ENCODE data around the gene HDLBP. TPM values are rescaled to one million over a fixed set of nuclear protein-coding genes. Genes with fewer than 3 reads are reported as not detected.

The HDLBP gene
- total and polyA plus RNA-seq, 2 of the 4 experiments (the other 2 are of a cell fraction): 648 to 1,165 TPM

- no TSS peak for BruUV-seq (replicated peaks)
- Histone ChIP-seq H2BK5ac (ENCODE audit: low read depth, low read length, poor library complexity, severe bottlenecking) (no peak overlapping the region), H4K91ac (ENCODE audit: insufficient read depth, low read depth, low read length) (no peak overlapping the region), H3K27me3 (ENCODE audit: control insufficient read depth, insufficient read depth, low read length) (no peaks in the 10 kb centered on the region), H2BK20ac (ENCODE audit: low read depth, low read length) (no peak overlapping the region), H4K20me1 (ENCODE audit: insufficient read depth, low read length) (peaks cover 60% of the 10 kb centered on the region), H3K18ac (ENCODE audit: low read depth, low read length) (no peak overlapping the region), H3K9me3 (ENCODE audit: control insufficient read depth, insufficient read depth, low read length) (no peaks in the 10 kb centered on the region), H3K9ac (ENCODE audit: low read depth, low read length) (no peak overlapping the region), H3K9me1 (ENCODE audit: insufficient read depth, low read length) (peaks cover 34% of the 10 kb centered on the region), H3K4ac (ENCODE audit: low read depth, low read length) (no peak overlapping the region), H4K5ac (ENCODE audit: low read depth, low read length) (no peak overlapping the region), H2AK9ac (replicated peaks; ENCODE audit: low read depth, low read length, poor library complexity) (no peak overlapping the region), H3K56ac (ENCODE audit: extremely low read depth, insufficient read depth, low read length) (no peak overlapping the region), H3K23ac (ENCODE audit: low read depth, low read length) (no peak overlapping the region), H2AFZ (replicated peaks; ENCODE audit: low read length, poor library complexity) (no peak overlapping the region), H3K14ac (replicated peaks; ENCODE audit: low read depth, low read length) (no peak overlapping the region), H2AK5ac (ENCODE audit: low read depth, low read length) (no peak overlapping the region), H3K79me1 (ENCODE audit: low read depth in 1 of 2, low read length in 2 of 2) (peaks cover 15 to 80% of the 10 kb centered on the region in 2 experiments; a peak in 3 of 4 replicates), H3K4me1 (ENCODE audit: control insufficient read depth, insufficient read depth, low read length) (0 out of 2 replicates have a peak, but pooled peaks cover 7% of the 10 kb centered on the region), H3K27ac (ENCODE audit: insufficient read depth, low read length) (no peak overlapping the region), H2BK15ac (ENCODE audit: low read depth, low read length) (no peak overlapping the region), H3K36me3 (ENCODE audit: control insufficient read depth, insufficient read depth, low read length) (peaks cover 5% of the 10 kb centered on the region; the same call in 1 of the 2 replicates), H3K4me2 (ENCODE audit: low read depth, low read length) (no peak overlapping the region), H2BK120ac (ENCODE audit: low read depth, low read length) (no peak overlapping the region), H3K4me3 (ENCODE audit: insufficient read depth, low read depth, low read length) (no peak overlapping the region), H4K8ac (ENCODE audit: low read depth in 2 of 2, low read length in 2 of 2) (no peak overlapping the region)
- DNase-seq (no peak), ATAC-seq (ENCODE audit: low read depth) (no peak)
- intact Hi-C loops (cut with micrococcal nuclease): no loop called here
- 91% methylated on average over 11 of the region's 18 CpGs; no CpG with 5 or more reads in 1 of the 2 experiments for WGBS, 2 experiments (ENCODE audit: extremely low coverage in 2 of 2, insufficient read length in 1 of 2)
- in situ Hi-C loops (cut with MboI; ENCODE audit: low sequenced_read_pairs): no loop called here
- POLR2A ChIA-PET (ENCODE audit: unreplicated experiment): no interaction called here
- CTCF ChIA-PET: interaction anchor here (0.5 kb wide), 1 partner anchor 48 kb away, joined by 4 read pairs; no protein-coding TSS in a partner anchor
- no peak for TF ChIP-seq MAFK (IDR thresholded peaks at IDR 0.05; ENCODE audit: low read depth, low read length)
- dilution Hi-C loops (cut with HindIII; ENCODE audit: low sequenced_read_pairs, unreplicated experiment): no loop called here
Observed at GRCh38 chr2:241308832-241309500, 6.5 kb downstream of the HDLBP start.
